Measurements from ENCODE around the gene HHATL.

HHATL gene

GRCh38 chr3:42712688-42713372, 10.2 kb upstream of the HHATL start:
- no peak overlapping the region for H3K9ac ChIP-seq (ENCODE audit: low read length)
- no peak overlapping the region for H2BK5ac ChIP-seq (ENCODE audit: low read length)
- H4K8ac ChIP-seq (ENCODE audit: low read depth, low read length), result no peak overlapping the region
- no peak overlapping the region for H3K27ac ChIP-seq (ENCODE audit: low read depth, low read length)
- no peak overlapping the region for H3K4me3 ChIP-seq (ENCODE audit: low read length)
- no peak overlapping the region for H2BK15ac ChIP-seq (replicated peaks; ENCODE audit: low read depth)
- WGBS (ENCODE audit: extremely low coverage, insufficient coverage, low lambda C conversion rate), result no CpG with 5 or more reads among the region's 5 CpGs
- no peak overlapping the region for H2AK5ac ChIP-seq (ENCODE audit: low read length)
- H3K79me2 ChIP-seq (ENCODE audit: control insufficient read depth, insufficient read depth, low read length), result no peaks in the 10 kb centered on the region
- no peak overlapping the region for H3K4ac ChIP-seq (ENCODE audit: low read depth, low read length)
- H3K79me1 ChIP-seq (ENCODE audit: low read length), result no peaks in the 10 kb centered on the region
- no peaks in the 10 kb centered on the region for H3K27me3 ChIP-seq (ENCODE audit: insufficient read depth, low read length, poor library complexity)
- H3K56ac ChIP-seq (ENCODE audit: low read length), result no peak overlapping the region
- no peaks in the 10 kb centered on the region for H3K36me3 ChIP-seq (ENCODE audit: control insufficient read depth, insufficient read depth, low read length)
- no peak overlapping the region for H3K18ac ChIP-seq (ENCODE audit: low read length)
- no peak overlapping the region for H3K23ac ChIP-seq (ENCODE audit: low read length)
- no peak overlapping the region for H3K4me2 ChIP-seq (ENCODE audit: low read length)
- no peak overlapping the region for H2BK120ac ChIP-seq (ENCODE audit: low read depth, low read length)
- no peak overlapping the region for H4K5ac ChIP-seq (ENCODE audit: low read length)
- no peak for DNase-seq
- no peaks in the 10 kb centered on the region for H3K4me1 ChIP-seq (ENCODE audit: control insufficient read depth, low read depth, low read length)

- Histone ChIP-seq H3K79me2 (ENCODE audit: control insufficient read depth, insufficient read depth, low read length) (no peaks in the 10 kb centered on the region), H3K4ac (ENCODE audit: low read depth, low read length) (no peak overlapping the region), H2AK5ac (ENCODE audit: low read length) (no peak overlapping the region), H3K4me2 (ENCODE audit: low read length) (no peak overlapping the region), H3K4me3 (ENCODE audit: low read length) (no peak overlapping the region), H3K79me1 (ENCODE audit: low read length) (no peaks in the 10 kb centered on the region), H3K9ac (ENCODE audit: low read length) (no peak overlapping the region), H3K56ac (ENCODE audit: low read length) (no peak overlapping the region), H4K8ac (ENCODE audit: low read depth, low read length) (no peak overlapping the region), H2BK5ac (ENCODE audit: low read length) (no peak overlapping the region), H3K4me1 (ENCODE audit: control insufficient read depth, low read depth, low read length) (no peaks in the 10 kb centered on the region), H4K5ac (ENCODE audit: low read length) (no peak overlapping the region), H2BK120ac (ENCODE audit: low read depth, low read length) (no peak overlapping the region), H3K27ac (ENCODE audit: low read depth, low read length) (no peak overlapping the region), H3K18ac (ENCODE audit: low read length) (no peak overlapping the region), H2BK15ac (replicated peaks; ENCODE audit: low read depth) (no peak overlapping the region), H3K36me3 (ENCODE audit: control insufficient read depth, insufficient read depth, low read length) (no peaks in the 10 kb centered on the region), H3K27me3 (ENCODE audit: insufficient read depth, low read length, poor library complexity) (no peaks in the 10 kb centered on the region), H3K23ac (ENCODE audit: low read length) (no peak overlapping the region)
- no peak for DNase-seq
- WGBS (ENCODE audit: extremely low coverage, insufficient coverage, low lambda C conversion rate), result no CpG with 5 or more reads among the region's 4 CpGs
Observed at GRCh38 chr3:42712344-42712648, 9.7 kb upstream of the HHATL start.

- DNase-seq, result peak; percentile 68
Observed at GRCh38 chr3:42711491-42712343, 9.1 kb upstream of the HHATL start.

GRCh38 chr3:42710323-42711021, 7.9 kb upstream of the HHATL start:
- Histone ChIP-seq H3K56ac (ENCODE audit: low read length) (no peak overlapping the region), H3K79me2 (ENCODE audit: control insufficient read depth, insufficient read depth, low read length) (no peaks in the 10 kb centered on the region), H4K8ac (ENCODE audit: low read depth, low read length) (no peak overlapping the region), H3K18ac (ENCODE audit: low read length) (no peak overlapping the region), H2BK15ac (replicated peaks; ENCODE audit: low read depth) (no peak overlapping the region), H3K36me3 (ENCODE audit: control insufficient read depth, insufficient read depth, low read length) (no peaks in the 10 kb centered on the region), H3K27ac (ENCODE audit: low read depth, low read length) (no peak overlapping the region), H3K9ac (ENCODE audit: low read length) (no peak overlapping the region), H3K4me3 (ENCODE audit: low read length) (no peak overlapping the region), H3K23ac (ENCODE audit: low read length) (no peak overlapping the region), H2BK120ac (ENCODE audit: low read depth, low read length) (no peak overlapping the region), H3K4me1 (ENCODE audit: control insufficient read depth, low read depth, low read length) (no peaks in the 10 kb centered on the region), H3K27me3 (ENCODE audit: insufficient read depth, low read length, poor library complexity) (no peaks in the 10 kb centered on the region), H2BK5ac (ENCODE audit: low read length) (no peak overlapping the region), H3K4me2 (ENCODE audit: low read length) (no peak overlapping the region), H4K5ac (ENCODE audit: low read length) (no peak overlapping the region), H3K79me1 (ENCODE audit: low read length) (no peaks in the 10 kb centered on the region), H2AK5ac (ENCODE audit: low read length) (no peak overlapping the region), H3K4ac (ENCODE audit: low read depth, low read length) (no peak overlapping the region)
- no peak for DNase-seq
- WGBS (ENCODE audit: extremely low coverage, insufficient coverage, low lambda C conversion rate), result no CpG with 5 or more reads among the region's 7 CpGs

More at GRCh38 chr3:42711491-42712343, 9.1 kb upstream of the HHATL start:
- no peaks in the 10 kb centered on the region for H3K79me1 ChIP-seq (ENCODE audit: low read length)
- no peak overlapping the region for H2AK5ac ChIP-seq (ENCODE audit: low read length)
- H3K27me3 ChIP-seq (ENCODE audit: insufficient read depth, low read length, poor library complexity), result no peaks in the 10 kb centered on the region
- no peak overlapping the region for H3K4ac ChIP-seq (ENCODE audit: low read depth, low read length)
- no peak overlapping the region for H2BK5ac ChIP-seq (ENCODE audit: low read length)
- H2BK120ac ChIP-seq (ENCODE audit: low read depth, low read length), result no peak overlapping the region
- H3K56ac ChIP-seq (ENCODE audit: low read length), result no peak overlapping the region
- no peak overlapping the region for H4K5ac ChIP-seq (ENCODE audit: low read length)
- no peak overlapping the region for H3K4me2 ChIP-seq (ENCODE audit: low read length)
- no peak overlapping the region for H4K8ac ChIP-seq (ENCODE audit: low read depth, low read length)
- H3K4me3 ChIP-seq (ENCODE audit: low read length), result no peak overlapping the region
- no peaks in the 10 kb centered on the region for H3K79me2 ChIP-seq (ENCODE audit: control insufficient read depth, insufficient read depth, low read length)
- H3K9ac ChIP-seq (ENCODE audit: low read length), result no peak overlapping the region
- H2BK15ac ChIP-seq (replicated peaks; ENCODE audit: low read depth), result no peak overlapping the region
- no peak overlapping the region for H3K18ac ChIP-seq (ENCODE audit: low read length)
- no CpG with 5 or more reads among the region's 6 CpGs for WGBS (ENCODE audit: extremely low coverage, insufficient coverage, low lambda C conversion rate)
- no peaks in the 10 kb centered on the region for H3K4me1 ChIP-seq (ENCODE audit: control insufficient read depth, low read depth, low read length)
- H3K36me3 ChIP-seq (ENCODE audit: control insufficient read depth, insufficient read depth, low read length), result no peaks in the 10 kb centered on the region
- H3K23ac ChIP-seq (ENCODE audit: low read length), result no peak overlapping the region
- H3K27ac ChIP-seq (ENCODE audit: low read depth, low read length), result no peak overlapping the region

- no peak overlapping the region for H3K18ac ChIP-seq (ENCODE audit: low read length)
- no peak for DNase-seq
- H2BK5ac ChIP-seq (ENCODE audit: low read length), result no peak overlapping the region
- H4K8ac ChIP-seq (ENCODE audit: low read depth, low read length), result no peak overlapping the region
- H2BK120ac ChIP-seq (ENCODE audit: low read depth, low read length), result no peak overlapping the region
- no peak overlapping the region for H2AK5ac ChIP-seq (ENCODE audit: low read length)
- no peaks in the 10 kb centered on the region for H3K79me2 ChIP-seq (ENCODE audit: control insufficient read depth, insufficient read depth, low read length)
- no CpG with 5 or more reads among the region's 10 CpGs for WGBS (ENCODE audit: extremely low coverage, insufficient coverage, low lambda C conversion rate)
- no peak overlapping the region for H4K5ac ChIP-seq (ENCODE audit: low read length)
- H3K56ac ChIP-seq (ENCODE audit: low read length), result no peak overlapping the region
- no peak overlapping the region for H3K9ac ChIP-seq (ENCODE audit: low read length)
- H3K23ac ChIP-seq (ENCODE audit: low read length), result no peak overlapping the region
- no peak overlapping the region for H3K4ac ChIP-seq (ENCODE audit: low read depth, low read length)
- no peak overlapping the region for H3K27ac ChIP-seq (ENCODE audit: low read depth, low read length)
- no peak overlapping the region for H3K4me2 ChIP-seq (ENCODE audit: low read length)
- no peaks in the 10 kb centered on the region for H3K4me1 ChIP-seq (ENCODE audit: control insufficient read depth, low read depth, low read length)
- no peaks in the 10 kb centered on the region for H3K36me3 ChIP-seq (ENCODE audit: control insufficient read depth, insufficient read depth, low read length)
- H3K79me1 ChIP-seq (ENCODE audit: low read length), result no peaks in the 10 kb centered on the region
- H3K4me3 ChIP-seq (ENCODE audit: low read length), result no peak overlapping the region
- H2BK15ac ChIP-seq (replicated peaks; ENCODE audit: low read depth), result no peak overlapping the region
- no peaks in the 10 kb centered on the region for H3K27me3 ChIP-seq (ENCODE audit: insufficient read depth, low read length, poor library complexity)
Observed at GRCh38 chr3:42709621-42710020, 7.0 kb upstream of the HHATL start.
